Parathyroid adenoma (tissue), 2 donors: ENCODE results near the gene CDH13.

Source experiments
- H2AFZ ChIP-seq: fragments of 300-600 bp; sonication (generic); one replicate; pipeline ENCODE4 v1.7.0; 2017; ENCODE audit warnings: antibody characterized with exemption, mild to moderate bottlenecking
- H3K27ac ChIP-seq: fragments of 300-600 bp; sonication (generic); one replicate; pipeline ENCODE4 v1.7.0; 2017
- H3K27me3 ChIP-seq: fragments of 300-600 bp; sonication (generic); one replicate; pipeline ENCODE4 v1.7.0; 2017; ENCODE audit warnings: low read length; ENCODE audit not compliant: control insufficient read depth, insufficient read depth
- H3K36me3 ChIP-seq: fragments of 300-600 bp; sonication (generic); one replicate; pipeline ENCODE4 v1.7.0; 2017; ENCODE audit warnings: low read length; ENCODE audit not compliant: control insufficient read depth, insufficient read depth
- H3K4me1 ChIP-seq: fragments of 300-600 bp; sonication (generic); one replicate; pipeline ENCODE4 v1.7.0; 2017; ENCODE audit warnings: control low read depth
- H3K4me2 ChIP-seq: fragments of 300-600 bp; sonication (generic); one replicate; pipeline ENCODE4 v1.7.0; 2017; ENCODE audit warnings: low read length
- H3K4me3 ChIP-seq: fragments of 300-600 bp; sonication (generic); one replicate; pipeline ENCODE4 v1.7.0; 2017; ENCODE audit warnings: low read depth, low read length
- H3K79me2 ChIP-seq: fragments of 300-600 bp; sonication (generic); one replicate; pipeline ENCODE4 v1.7.0; 2017; ENCODE audit warnings: control low read depth
- H3K9ac ChIP-seq: fragments of 300-600 bp; sonication (generic); one replicate; pipeline ENCODE4 v1.7.0; 2017; ENCODE audit warnings: mild to moderate bottlenecking
- H3K9me3 ChIP-seq: fragments of 300-600 bp; sonication (generic); one replicate; pipeline ENCODE4 v1.7.0; 2017; ENCODE audit warnings: low read length; ENCODE audit not compliant: control insufficient read depth
- TF ChIP-seq, protein P1 (sequence below): fragments of 300-600 bp; sonication (generic); IDR thresholded peaks from one replicate; pipeline ENCODE4 v1.7.0; 2017; ENCODE audit warnings: antibody characterized with exemption, mild to moderate bottlenecking
- donor health status: primary hyperparathyroidism.

The CDH13 gene

DNA sequence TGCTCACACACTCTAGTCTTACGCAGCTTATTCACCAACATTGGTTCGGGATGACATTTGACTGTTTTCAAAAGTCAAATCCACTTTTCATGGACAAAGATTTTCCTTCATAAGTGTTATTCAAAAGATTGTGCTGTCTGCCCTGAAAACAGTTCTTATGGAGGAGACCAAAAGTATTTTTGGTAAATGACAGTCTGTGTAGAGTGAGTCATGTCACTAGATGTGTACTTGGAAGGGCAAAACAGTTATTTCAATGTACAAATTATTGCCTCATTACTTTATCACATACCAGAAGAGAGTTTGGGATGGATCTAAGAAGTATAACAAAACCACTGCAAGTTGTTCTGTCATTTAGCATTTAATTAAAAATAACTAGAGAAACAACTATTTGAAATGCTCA, 265.6 kb downstream of the CDH13 start:
- Histone ChIP-seq H3K79me2 (no peaks in the 10 kb centered on the region), H3K4me1 (no peaks in the 10 kb centered on the region), H3K27me3 (no peaks in the 10 kb centered on the region), H2AFZ (no peak overlapping the region), H3K4me3 (no peak overlapping the region), H3K36me3 (no peaks in the 10 kb centered on the region), H3K9me3 (no peaks in the 10 kb centered on the region), H3K9ac (no peak overlapping the region), H3K4me2 (no peak overlapping the region), H3K27ac (no peak overlapping the region)
- TF ChIP-seq, protein P1, sequence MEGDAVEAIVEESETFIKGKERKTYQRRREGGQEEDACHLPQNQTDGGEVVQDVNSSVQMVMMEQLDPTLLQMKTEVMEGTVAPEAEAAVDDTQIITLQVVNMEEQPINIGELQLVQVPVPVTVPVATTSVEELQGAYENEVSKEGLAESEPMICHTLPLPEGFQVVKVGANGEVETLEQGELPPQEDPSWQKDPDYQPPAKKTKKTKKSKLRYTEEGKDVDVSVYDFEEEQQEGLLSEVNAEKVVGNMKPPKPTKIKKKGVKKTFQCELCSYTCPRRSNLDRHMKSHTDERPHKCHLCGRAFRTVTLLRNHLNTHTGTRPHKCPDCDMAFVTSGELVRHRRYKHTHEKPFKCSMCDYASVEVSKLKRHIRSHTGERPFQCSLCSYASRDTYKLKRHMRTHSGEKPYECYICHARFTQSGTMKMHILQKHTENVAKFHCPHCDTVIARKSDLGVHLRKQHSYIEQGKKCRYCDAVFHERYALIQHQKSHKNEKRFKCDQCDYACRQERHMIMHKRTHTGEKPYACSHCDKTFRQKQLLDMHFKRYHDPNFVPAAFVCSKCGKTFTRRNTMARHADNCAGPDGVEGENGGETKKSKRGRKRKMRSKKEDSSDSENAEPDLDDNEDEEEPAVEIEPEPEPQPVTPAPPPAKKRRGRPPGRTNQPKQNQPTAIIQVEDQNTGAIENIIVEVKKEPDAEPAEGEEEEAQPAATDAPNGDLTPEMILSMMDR, result no peak

DNA sequence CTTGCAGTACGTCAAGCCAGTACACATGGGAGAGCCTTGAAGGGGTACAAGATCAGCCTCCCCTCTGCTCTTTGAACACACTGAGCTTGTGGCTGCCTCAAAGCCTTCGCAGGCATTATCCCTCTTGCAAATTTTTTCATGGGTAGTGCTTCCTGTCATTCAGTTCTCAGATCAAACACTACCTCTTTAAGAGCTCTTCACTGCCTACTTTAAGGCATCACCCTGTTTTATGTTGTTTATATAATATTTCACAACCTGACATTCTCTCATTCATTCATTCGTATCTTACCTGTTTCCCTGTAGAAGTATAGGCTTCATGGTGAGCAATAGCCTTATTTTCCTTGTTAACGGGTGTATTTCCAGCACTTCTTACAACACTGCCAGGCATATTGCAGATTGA, 269.1 kb downstream of the CDH13 start:
- Histone ChIP-seq H3K4me1 (no peaks in the 10 kb centered on the region), H3K4me2 (no peak overlapping the region), H3K27me3 (no peaks in the 10 kb centered on the region), H2AFZ (no peak overlapping the region), H3K4me3 (no peak overlapping the region), H3K9ac (no peak overlapping the region), H3K79me2 (no peaks in the 10 kb centered on the region), H3K36me3 (no peaks in the 10 kb centered on the region), H3K27ac (no peak overlapping the region), H3K9me3 (no peaks in the 10 kb centered on the region)
- TF ChIP-seq, protein P1, result no peak

DNA sequence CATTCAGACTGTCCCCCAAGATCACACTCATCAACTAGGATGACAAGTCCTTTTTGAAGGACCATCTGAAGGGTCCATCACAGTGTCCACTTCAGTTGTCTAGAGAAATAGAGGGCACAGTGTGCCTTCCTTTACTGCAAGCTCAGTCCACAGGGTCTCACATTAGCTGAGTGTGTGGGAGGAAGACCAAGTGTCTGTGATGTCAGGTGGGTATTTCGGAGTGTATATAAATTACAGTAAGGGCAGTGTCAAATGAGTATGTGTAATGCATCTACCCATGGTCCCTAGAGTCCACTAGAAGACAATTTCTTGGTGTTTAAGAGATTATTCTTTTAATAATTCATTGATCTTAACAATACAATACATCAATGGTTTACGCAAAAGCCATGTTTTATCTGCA, 272.2 kb downstream of the CDH13 start:
- Histone ChIP-seq H3K9me3 (no peaks in the 10 kb centered on the region), H3K4me3 (no peak overlapping the region), H3K27me3 (no peaks in the 10 kb centered on the region), H3K4me1 (no peaks in the 10 kb centered on the region), H3K79me2 (no peaks in the 10 kb centered on the region), H3K27ac (no peak overlapping the region), H3K9ac (no peak overlapping the region), H3K4me2 (no peak overlapping the region), H2AFZ (no peak overlapping the region), H3K36me3 (no peaks in the 10 kb centered on the region)
- TF ChIP-seq, protein P1, result no peak

DNA sequence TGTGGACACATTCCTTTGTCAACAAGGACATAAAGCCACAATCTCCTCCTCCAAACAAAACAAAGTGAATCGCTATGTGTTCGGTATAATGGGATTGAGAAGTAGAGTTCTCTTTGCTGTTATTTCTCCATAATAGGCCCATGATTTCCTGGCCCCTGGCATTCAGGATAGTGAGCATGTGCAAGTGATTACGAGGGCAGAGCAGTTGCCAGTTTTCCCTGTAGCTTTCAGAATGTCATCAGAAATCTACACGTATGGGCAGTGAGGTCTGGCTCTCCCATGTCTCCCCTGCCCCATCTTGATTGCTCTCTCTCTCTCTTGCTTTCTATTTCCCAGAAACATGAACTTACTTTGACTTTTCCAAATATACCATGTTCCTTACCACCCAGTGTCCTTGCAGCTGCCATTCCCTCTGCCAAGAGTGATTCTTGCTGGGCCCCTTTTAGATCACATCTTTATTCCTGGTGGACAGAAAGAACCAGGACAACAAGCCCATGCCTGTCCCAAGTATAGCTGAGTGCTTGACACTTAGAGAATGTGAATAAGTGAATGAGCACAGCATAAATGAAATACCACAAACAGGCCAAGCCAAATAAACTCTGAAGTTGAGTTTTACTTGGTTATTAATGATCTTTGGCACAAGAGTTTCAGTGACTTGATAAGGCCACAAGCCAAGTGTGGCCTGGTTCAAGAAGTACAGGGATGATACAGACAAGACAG, 273.1 kb downstream of the CDH13 start:
- Histone ChIP-seq H3K79me2 (no peaks in the 10 kb centered on the region), H3K4me2 (no peak overlapping the region), H3K9ac (no peak overlapping the region), H2AFZ (no peak overlapping the region), H3K4me1 (no peaks in the 10 kb centered on the region), H3K27me3 (no peaks in the 10 kb centered on the region), H3K4me3 (no peak overlapping the region), H3K36me3 (no peaks in the 10 kb centered on the region), H3K27ac (no peak overlapping the region), H3K9me3 (no peaks in the 10 kb centered on the region)
- TF ChIP-seq, protein P1, result no peak

DNA sequence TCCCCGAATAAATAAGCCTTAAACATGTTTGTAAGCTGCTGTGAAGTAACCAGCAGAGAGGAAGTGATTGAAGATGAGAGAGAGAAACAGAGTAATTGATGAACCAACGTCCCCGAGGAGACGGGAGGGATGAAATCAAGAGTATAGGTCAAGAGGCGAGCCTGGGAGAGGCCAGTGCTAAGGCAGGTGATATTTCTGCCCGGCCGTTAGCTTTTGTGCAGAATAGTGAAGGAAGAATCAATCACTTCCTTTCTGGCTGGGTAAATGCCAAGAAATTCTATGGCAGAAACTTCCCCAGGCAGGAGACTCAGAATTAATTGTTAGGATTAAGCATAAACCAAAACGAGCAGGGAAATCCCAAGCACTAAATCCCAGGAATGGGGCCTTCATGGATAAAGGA, 273.8 kb downstream of the CDH13 start:
- Histone ChIP-seq H3K4me1 (no peaks in the 10 kb centered on the region), H3K36me3 (no peaks in the 10 kb centered on the region), H3K9ac (no peak overlapping the region), H3K27me3 (no peaks in the 10 kb centered on the region), H3K4me3 (no peak overlapping the region), H3K9me3 (no peaks in the 10 kb centered on the region), H3K79me2 (no peaks in the 10 kb centered on the region), H2AFZ (no peak overlapping the region), H3K4me2 (no peak overlapping the region), H3K27ac (no peak overlapping the region)
- TF ChIP-seq, protein P1, result no peak
